ENCODE data around the gene PDK2.

PDK2 gene

GRCh38 chr17:50150354-50151040 is 55.3 kb downstream of the PDK2 start, which contains the start of gene PPP1R9B:
PPP1R9B (minus strand) TSS chr17:50150677; CDS start chr17:50150513, 164 bp downstream.
- peak within 1 kb of the TSS; percentile 89 for H3K4me3 ChIP-seq (ENCODE audit: severe bottlenecking)
- no peak for ATAC-seq (ENCODE audit: low read depth)
- peaks cover 45% of the 10 kb centered on the region for H3K4me1 ChIP-seq (ENCODE audit: insufficient read depth, poor library complexity, severe bottlenecking)

GRCh38 chr17:50151041-50151936 is 56.1 kb downstream of the PDK2 start:
- H3K27ac ChIP-seq (ENCODE audit: poor library complexity, severe bottlenecking): peak overlapping the region; percentile 95
- H3K36me3 ChIP-seq (ENCODE audit: low read depth): peaks cover 18% of the 10 kb centered on the region
- peak; percentile 94 for DNase-seq (ENCODE audit: low spot score)
- H3K4me1 ChIP-seq (ENCODE audit: insufficient read depth, poor library complexity, severe bottlenecking): peaks cover 45% of the 10 kb centered on the region
- no peaks in the 10 kb centered on the region for H3K27me3 ChIP-seq (ENCODE audit: insufficient read depth, poor library complexity, severe bottlenecking)
- peak; percentile 59 for ATAC-seq (ENCODE audit: low read depth)
- H3K4me3 ChIP-seq (ENCODE audit: severe bottlenecking): peak overlapping the region; percentile 89
- TF ChIP-seq CTCF (IDR thresholded peaks at IDR 0.05; ENCODE audit: poor library complexity, severe bottlenecking): peak; percentile 54
- H3K9me3 ChIP-seq (ENCODE audit: severe bottlenecking): no peaks in the 10 kb centered on the region

More at GRCh38 chr17:50150354-50151040, 55.3 kb downstream of the PDK2 start, which contains the start of gene PPP1R9B:
- no peak for DNase-seq (ENCODE audit: low spot score)
- Histone ChIP-seq H3K9me3 (ENCODE audit: severe bottlenecking) (no peaks in the 10 kb centered on the region), H3K27me3 (ENCODE audit: insufficient read depth, poor library complexity, severe bottlenecking) (no peaks in the 10 kb centered on the region), H3K36me3 (ENCODE audit: low read depth) (peaks cover 23% of the 10 kb centered on the region), H3K27ac (ENCODE audit: poor library complexity, severe bottlenecking) (peak within 1 kb of the TSS; percentile 95)
- no peak for TF ChIP-seq CTCF (IDR thresholded peaks at IDR 0.05; ENCODE audit: poor library complexity, severe bottlenecking)

GRCh38 chr17:50151937-50152547 is 56.9 kb downstream of the PDK2 start:
- H3K36me3 ChIP-seq (ENCODE audit: low read depth): peaks cover 13% of the 10 kb centered on the region
- peak overlapping the region; percentile 95 for H3K27ac ChIP-seq (ENCODE audit: poor library complexity, severe bottlenecking)
- H3K9me3 ChIP-seq (ENCODE audit: severe bottlenecking): no peaks in the 10 kb centered on the region
- H3K27me3 ChIP-seq (ENCODE audit: insufficient read depth, poor library complexity, severe bottlenecking): no peaks in the 10 kb centered on the region
- DNase-seq (ENCODE audit: low spot score): peak; percentile 95
- H3K4me1 ChIP-seq (ENCODE audit: insufficient read depth, poor library complexity, severe bottlenecking): peaks cover 41% of the 10 kb centered on the region
- peak overlapping the region; percentile 89 for H3K4me3 ChIP-seq (ENCODE audit: severe bottlenecking)
- no peak for TF ChIP-seq CTCF (IDR thresholded peaks at IDR 0.05; ENCODE audit: poor library complexity, severe bottlenecking)
- ATAC-seq (ENCODE audit: low read depth): peak; percentile 74

- DNase-seq (ENCODE audit: low spot score): no peak
- Histone ChIP-seq H3K4me3 (ENCODE audit: severe bottlenecking) (no peak overlapping the region), H3K36me3 (ENCODE audit: low read depth) (peaks cover 6% of the 10 kb centered on the region; the same call in 1 of the 2 replicates), H3K27me3 (ENCODE audit: insufficient read depth, poor library complexity, severe bottlenecking) (no peaks in the 10 kb centered on the region), H3K4me1 (ENCODE audit: insufficient read depth, poor library complexity, severe bottlenecking) (peaks cover 36% of the 10 kb centered on the region), H3K27ac (ENCODE audit: poor library complexity, severe bottlenecking) (peak overlapping the region; percentile 95), H3K9me3 (ENCODE audit: severe bottlenecking) (no peaks in the 10 kb centered on the region)
- TF ChIP-seq CTCF (IDR thresholded peaks at IDR 0.05; ENCODE audit: poor library complexity, severe bottlenecking): no peak
- ATAC-seq (ENCODE audit: low read depth): no peak
Observed at GRCh38 chr17:50152736-50153135, 57.6 kb downstream of the PDK2 start.

All from RWPE2 (cell line).